B cell (primary cell): ENCODE measurements around the gene OR5AR1. TPM values are rescaled to one million over a fixed set of nuclear protein-coding genes. Genes with fewer than 3 reads are reported as not detected.

Experiments
- ATAC-seq: fragments of 200-7000 bp; cut with Tn5 transposase; one replicate; pipeline ENCODE4 v1.10.0; 2021; ENCODE audit warnings: low read depth, mild to moderate bottlenecking, moderate number of reproducible peaks, moderate library complexity
- CTCF ChIA-PET: fragments of 350-600 bp; sonication (Branson Sonifier 250); formaldehyde crosslinking; loops from one replicate; lab custom pipeline; 2021; ENCODE audit warnings: antibody characterized with exemption, inconsistent platforms; lab: Charles Lee
- POLR2A ChIA-PET: fragments of 350-600 bp; sonication (Branson Sonifier 250); formaldehyde crosslinking; loops from one replicate; lab custom pipeline; 2021; ENCODE audit warnings: antibody characterized with exemption; lab: Charles Lee
- DNase-seq: peaks from one replicate; pipeline ENCODE4 v3.0.0; 2013
- H2AFZ ChIP-seq: 2 replicates; pipeline ENCODE4 v1.6.1; 2012; ENCODE audit warnings: mild to moderate bottlenecking, low read depth, low read length; ENCODE audit not compliant: insufficient read depth, poor library complexity, severe bottlenecking
- H3K27ac ChIP-seq, 2 donors: 1 replicate in 1 of 2; 2 replicates in 1 of 2; pipeline ENCODE4 v1.5.1; 2012 to 2013; ENCODE audit warnings: low read length in 2 of 2, mild to moderate bottlenecking in 2 of 2, moderate library complexity in 1 of 2
- H3K27me3 ChIP-seq, 4 experiments: fragments of 200-600 bp in 1 of 4; sonication (generic) in 1 of 4; replicated peaks in 1 of 4; 1 replicate in 2 of 4; 2 replicates in 2 of 4; pipeline versions ENCODE4 v1.6.1 to v1.7.0; 2013 to 2016; ENCODE audit warnings: low read length in 3 of 4, mild to moderate bottlenecking in 2 of 4, mixed read lengths in 1 of 4, moderate library complexity in 1 of 4; ENCODE audit not compliant: insufficient read depth in 4 of 4, control insufficient read depth in 3 of 4; ENCODE audit errors: control extremely low read depth in 1 of 4
- H3K36me3 ChIP-seq, 2 experiments: replicated peaks in 1 of 2; 1 replicate in 1 of 2; 2 replicates in 1 of 2; pipeline versions ENCODE4 v1.6.1 to v1.7.1; 2013; ENCODE audit warnings: low read length in 1 of 2; ENCODE audit not compliant: insufficient read depth in 2 of 2, control insufficient read depth in 1 of 2; ENCODE audit errors: control extremely low read depth in 1 of 2, extremely low read depth in 1 of 2
- H3K4me1 ChIP-seq, 2 donors: fragments of 200-600 bp in 1 of 2; sonication (generic) in 1 of 2; 1 replicate in 1 of 2; 2 replicates in 1 of 2; pipeline versions ENCODE4 v1.5.1 to v1.6.1; 2013 to 2017; ENCODE audit warnings: low read length in 2 of 2; ENCODE audit not compliant: control insufficient read depth in 2 of 2, insufficient read depth in 2 of 2
- H3K4me2 ChIP-seq: replicated peaks from 2 replicates; pipeline ENCODE3; 2012; ENCODE audit warnings: mild to moderate bottlenecking, low read depth, low read length; ENCODE audit not compliant: poor library complexity, severe bottlenecking
- H3K4me3 ChIP-seq, 5 experiments: fragments of 200-600 bp in 1 of 5; sonication (generic) in 1 of 5; 1 replicate in 3 of 5; 2 replicates in 2 of 5; pipeline versions ENCODE4 v1.5.1 to v1.7.0; 2011 to 2016; ENCODE audit warnings: low read length in 4 of 5, mild to moderate bottlenecking in 4 of 5, low read depth in 2 of 5, control low read depth in 1 of 5, moderate library complexity in 1 of 5; ENCODE audit not compliant: insufficient read depth in 1 of 5; ENCODE audit errors: control extremely low read depth in 1 of 5, extremely low read depth in 1 of 5
- H3K79me2 ChIP-seq: fragments of 200-600 bp; sonication (generic); one replicate; pipeline ENCODE4 v1.6.0; 2016; ENCODE audit warnings: low read length; ENCODE audit not compliant: control insufficient read depth, insufficient read depth
- H3K9ac ChIP-seq: fragments of 200-600 bp; sonication (generic); 2 replicates; pipeline ENCODE4 v1.6.1; 2017; ENCODE audit warnings: mild to moderate bottlenecking, low read length, moderate library complexity
- H3K9me3 ChIP-seq, 3 donors: one replicate each; pipeline versions ENCODE4 v1.6.1 to v1.7.1; 2013; ENCODE audit warnings: low read length in 2 of 3; ENCODE audit not compliant: control insufficient read depth in 2 of 3, insufficient read depth in 1 of 3; ENCODE audit errors: control extremely low read depth in 1 of 3
- H4K20me1 ChIP-seq: 2 replicates; pipeline ENCODE4 v1.6.0; 2012; ENCODE audit warnings: mild to moderate bottlenecking, low read length; ENCODE audit not compliant: insufficient read depth, control insufficient read depth, poor library complexity, severe bottlenecking
- H3K27ac Mint-ChIP-seq: one replicate; pipeline ENCODE4 v1.8.0; 2021; ENCODE audit warnings: mixed read lengths
- H3K27me3 Mint-ChIP-seq: one replicate; pipeline ENCODE4 v1.8.0; 2021; ENCODE audit warnings: mixed read lengths
- H3K4me1 Mint-ChIP-seq: one replicate; pipeline ENCODE4 v1.8.0; 2021; ENCODE audit warnings: mixed read lengths
- H3K4me3 Mint-ChIP-seq: one replicate; pipeline ENCODE4 v1.8.0; 2021; ENCODE audit warnings: mixed read lengths
- H3K9me3 Mint-ChIP-seq: one replicate; pipeline ENCODE4 v1.8.0; 2022; ENCODE audit warnings: mixed read lengths; ENCODE audit not compliant: insufficient read depth
- CTCF ChIP-seq: fragments of 200-600 bp; IDR thresholded peaks from one replicate; pipeline ENCODE4 v1.8.0; 2022; ENCODE audit warnings: antibody characterized with exemption, mild to moderate bottlenecking
- EZH2 ChIP-seq: IDR thresholded peaks from 2 replicates; pipeline ENCODE4 v1.6.1; 2012; ENCODE audit warnings: borderline replicate concordance, low read depth, mild to moderate bottlenecking, moderate library complexity, low read length; ENCODE audit not compliant: insufficient read depth, poor library complexity, severe bottlenecking
- WGBS: methylation state at CpG from one replicate; pipeline ENCODE4 v1.1.5; 2013; ENCODE audit warnings: missing lambda C conversion rate; ENCODE audit not compliant: insufficient coverage; 5-methylcytosine and 5-hydroxymethylcytosine counted together
- intact Hi-C: fragments of 100-400 bp; cut with micrococcal nuclease; formaldehyde crosslinking; loops from one replicate; pipeline ENCODE4 v1.10.0; 2022
- polyA plus RNA-seq: library from polyadenylated mRNA; depleted of rRNA; stranded (reverse); fragments of >200 nt; gene quantifications from 2 replicates; pipeline ENCODE4 v1.2.3, GENCODE V29; 2012
- total RNA-seq, 2 donors: library from RNA; stranded (reverse); fragments of 120-200 nt in 1 of 2; gene quantifications; 1 replicate in 1 of 2; 2 replicates in 1 of 2; pipeline versions ENCODE4 v1.2.3 to v1.2.4, GENCODE V29; 2013 to 2022

OR5AR1 gene
- total and polyA plus RNA-seq, 2 donors (not counting 1 experiment from before 2014, with no cell fraction given), result not detected

- no peaks in the 10 kb centered on the region for H3K4me1 ChIP-seq
- ChIA-PET POLR2A (no interaction called here), CTCF (no interaction called here)
- no peaks in the 10 kb centered on the region for H3K27me3 ChIP-seq
- WGBS, result 20% methylated on average over 1 of the region's 1 CpG
- DNase-seq (no peak), ATAC-seq (no peak)
- no peaks in the 10 kb centered on the region for H3K36me3 ChIP-seq
- Mint-ChIP-seq H3K27me3 (no peaks in the 10 kb centered on the region), H3K4me3 (no peak overlapping the region), H3K4me1 (no peaks in the 10 kb centered on the region), H3K9me3 (peaks cover 5% of the 10 kb centered on the region), H3K27ac (no peak overlapping the region)
- TF ChIP-seq EZH2, result no peak
- no peak for TF ChIP-seq CTCF
- no peak overlapping the region for H3K4me3 ChIP-seq
- H2AFZ ChIP-seq, result no peak overlapping the region
- H3K27ac ChIP-seq, result no peak overlapping the region
- intact Hi-C loops, result no loop called here
- no peaks in the 10 kb centered on the region for H4K20me1 ChIP-seq
- H3K79me2 ChIP-seq, result no peaks in the 10 kb centered on the region
- H3K9me3 ChIP-seq, result peaks cover 0 to 14% (median 0%) of the 10 kb centered on the region in 3 donors
- H3K9ac ChIP-seq, result no peak overlapping the region
- H3K4me2 ChIP-seq, result no peak overlapping the region
Measured at GRCh38 chr11:56705784-56706396, 42.4 kb downstream of the OR5AR1 start.

GRCh38 chr11:56706486-56706885, 43.0 kb downstream of the OR5AR1 start:
- no peak overlapping the region for H3K4me3 Mint-ChIP-seq
- H3K27ac Mint-ChIP-seq, result no peak overlapping the region
- TF ChIP-seq EZH2 (no peak), CTCF (no peak)
- ATAC-seq (no peak), DNase-seq (no peak)
- H3K27me3 Mint-ChIP-seq, result no peaks in the 10 kb centered on the region
- Histone ChIP-seq H3K27me3 (no peaks in the 10 kb centered on the region), H3K4me1 (no peaks in the 10 kb centered on the region), H3K79me2 (no peaks in the 10 kb centered on the region), H3K9ac (no peak overlapping the region), H3K9me3 (peaks cover 0 to 14% (median 0%) of the 10 kb centered on the region in 3 donors), H2AFZ (no peak overlapping the region), H3K4me2 (no peak overlapping the region), H3K27ac (no peak overlapping the region), H3K36me3 (no peaks in the 10 kb centered on the region), H3K4me3 (no peak overlapping the region), H4K20me1 (no peaks in the 10 kb centered on the region)
- WGBS, result no CpG with 5 or more reads among the region's 2 CpGs
- no peaks in the 10 kb centered on the region for H3K4me1 Mint-ChIP-seq
- intact Hi-C loops, result no loop called here
- CTCF ChIA-PET, result no interaction called here
- peaks cover 5% of the 10 kb centered on the region for H3K9me3 Mint-ChIP-seq
- POLR2A ChIA-PET, result no interaction called here
